ENCODE measurements around the gene IFNLR1.
A peak's percentile ranks its signal among the peaks of the same experiment; 100 is the strongest.

IFNLR1 gene

GRCh38 chr1:24175033-24175755, 11.9 kb downstream of the IFNLR1 start:
- DNase-seq: no peak

- no peak for DNase-seq
Observed at GRCh38 chr1:24173638-24174575, 13.2 kb downstream of the IFNLR1 start.

GRCh38 chr1:24172598-24172997, 14.5 kb downstream of the IFNLR1 start:
- no peak for DNase-seq

GRCh38 chr1:24169286-24169685, 17.8 kb downstream of the IFNLR1 start:
- no peak for DNase-seq

- no peak for DNase-seq
Observed at GRCh38 chr1:24168245-24168644, 18.8 kb downstream of the IFNLR1 start.

- no peak for DNase-seq
Observed at GRCh38 chr1:24167008-24167407, 20.1 kb downstream of the IFNLR1 start.

- DNase-seq: no peak
Observed at GRCh38 chr1:24165500-24165899, 21.6 kb downstream of the IFNLR1 start.

- no peak for DNase-seq
Observed at GRCh38 chr1:24164004-24164403, 23.1 kb downstream of the IFNLR1 start.

GRCh38 chr1:24162201-24162600, 24.9 kb downstream of the IFNLR1 start:
- peak; percentile 46 for DNase-seq

GRCh38 chr1:24161270-24161669, 25.8 kb downstream of the IFNLR1 start:
- DNase-seq: no peak

GRCh38 chr1:24159366-24159765, 27.7 kb downstream of the IFNLR1 start:
- DNase-seq: no peak

- no peak for DNase-seq
Observed at GRCh38 chr1:24157918-24158481, 29.1 kb downstream of the IFNLR1 start.

GRCh38 chr1:24156542-24157260, 30.4 kb downstream of the IFNLR1 start:
- DNase-seq: no peak

GRCh38 chr1:24155011-24155782, 31.9 kb downstream of the IFNLR1 start:
- peak; percentile 29 for DNase-seq

- no peak for DNase-seq
Observed at GRCh38 chr1:24154215-24154614, 32.9 kb downstream of the IFNLR1 start.

- no peak for DNase-seq
Observed at GRCh38 chr1:24152631-24153494, 34.2 kb downstream of the IFNLR1 start.

GRCh38 chr1:24151175-24151533, 35.9 kb downstream of the IFNLR1 start:
- peak; percentile 98 for DNase-seq

GRCh38 chr1:24150234-24151174, 36.6 kb downstream of the IFNLR1 start:
- peak; percentile 90 for DNase-seq

- no peak for DNase-seq
Observed at GRCh38 chr1:24149866-24150233, 37.2 kb downstream of the IFNLR1 start.

GRCh38 chr1:24147816-24148215, 39.3 kb downstream of the IFNLR1 start:
- no peak for DNase-seq
